HG03460 (cell line): ENCODE data around the gene NOD2.

Source experiments
- ATAC-seq: cut with Tn5 transposase; IDR thresholded peaks from one replicate; pipeline ENCODE4 v1.9.1; 2021; ENCODE audit not compliant: unreplicated experiment

Gene NOD2

GRCh38 chr16:50712560-50712898, 19.1 kb downstream of the NOD2 start:
- no peak for ATAC-seq

- no peak for ATAC-seq
These were observed 19.6 kb downstream of the NOD2 start for GRCh38 chr16:50712956-50713355.

- ATAC-seq = no peak
These were observed 23.7 kb downstream of the NOD2 start for GRCh38 chr16:50717091-50717490.

- ATAC-seq = no peak
These were observed 24.1 kb downstream of the NOD2 start for GRCh38 chr16:50717494-50717893.

- no peak for ATAC-seq
These were observed 24.8 kb downstream of the NOD2 start for GRCh38 chr16:50718061-50718760.

GRCh38 chr16:50718761-50719400, 25.5 kb downstream of the NOD2 start:
- no peak for ATAC-seq

GRCh38 chr16:50719401-50720337, 26.3 kb downstream of the NOD2 start:
- no peak for ATAC-seq

- ATAC-seq = no peak
These were observed 28.4 kb downstream of the NOD2 start for GRCh38 chr16:50721549-50722404.

- no peak for ATAC-seq
These were observed 29.0 kb downstream of the NOD2 start for GRCh38 chr16:50722405-50722737.

GRCh38 chr16:50722960-50723359, 29.6 kb downstream of the NOD2 start:
- ATAC-seq = no peak

GRCh38 chr16:50724306-50724705, 30.9 kb downstream of the NOD2 start:
- no peak for ATAC-seq

- ATAC-seq = no peak
These were observed 38.0 kb downstream of the NOD2 start for GRCh38 chr16:50731130-50731988.

GRCh38 chr16:50731989-50732832, 38.8 kb downstream of the NOD2 start:
- ATAC-seq = no peak

GRCh38 chr16:50733468-50733867, 40.1 kb downstream of the NOD2 start:
- no peak for ATAC-seq

GRCh38 chr16:50735629-50736122, 42.3 kb downstream of the NOD2 start:
- no peak for ATAC-seq

GRCh38 chr16:50736448-50736847, 43.0 kb downstream of the NOD2 start:
- ATAC-seq = no peak

- ATAC-seq = no peak
These were observed 44.1 kb downstream of the NOD2 start for GRCh38 chr16:50737420-50737959.

- ATAC-seq = no peak
These were observed 45.6 kb downstream of the NOD2 start for GRCh38 chr16:50739031-50739430.

- no peak for ATAC-seq
These were observed 47.3 kb downstream of the NOD2 start for GRCh38 chr16:50740736-50741135.
